DMS153 treated with DMSO at 0.1 percent for 48 hours (cell line): ENCODE results near the gene PEMT.
A peak's percentile ranks its signal among the peaks of the same experiment; 100 is the strongest.

Source experiments
- DNase-seq: peaks from one replicate; lab custom pipeline; 2025; ENCODE audit not compliant: unreplicated experiment; lab: John Stamatoyannopoulos, UW

Gene PEMT

DNA sequence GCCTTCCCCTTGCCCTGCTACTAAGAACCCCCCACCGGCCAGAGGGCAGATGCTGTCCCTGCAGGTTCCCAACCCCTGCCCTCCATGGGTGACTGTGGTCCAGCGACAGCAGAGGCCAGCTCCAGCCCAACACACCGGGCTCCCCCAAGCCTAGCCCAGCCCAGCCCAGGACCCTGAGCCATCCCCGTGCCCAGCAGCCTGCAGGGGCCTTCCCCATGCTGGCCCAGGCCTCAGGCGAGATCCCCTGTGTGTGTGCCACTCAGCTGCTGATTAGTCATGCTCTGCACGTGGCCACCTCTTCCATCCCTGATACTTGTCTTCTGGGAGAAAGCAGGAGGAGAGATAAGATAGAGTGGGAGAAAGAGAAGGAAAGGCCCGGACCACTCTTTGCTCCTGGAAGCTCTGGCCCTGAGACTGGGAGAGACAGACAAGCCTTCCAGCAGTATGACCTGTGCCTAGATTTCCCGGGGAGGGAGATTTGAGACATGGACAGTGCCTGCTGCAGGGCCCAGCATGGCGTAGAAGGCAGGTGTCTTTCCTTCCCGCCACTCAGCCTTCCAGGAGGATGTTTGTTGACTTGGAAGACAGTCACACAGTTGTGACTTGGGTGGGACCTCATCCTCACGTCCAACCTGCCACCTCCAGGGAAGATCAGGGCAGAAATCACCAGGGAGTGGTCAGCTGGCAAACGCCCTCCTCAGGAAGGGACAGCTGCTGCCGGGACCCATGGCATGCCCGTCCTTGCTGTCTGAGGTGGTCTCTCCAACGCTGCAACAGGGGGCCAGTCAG lies 54.0 kb downstream of the PEMT start:
- DNase-seq = no peak

DNA sequence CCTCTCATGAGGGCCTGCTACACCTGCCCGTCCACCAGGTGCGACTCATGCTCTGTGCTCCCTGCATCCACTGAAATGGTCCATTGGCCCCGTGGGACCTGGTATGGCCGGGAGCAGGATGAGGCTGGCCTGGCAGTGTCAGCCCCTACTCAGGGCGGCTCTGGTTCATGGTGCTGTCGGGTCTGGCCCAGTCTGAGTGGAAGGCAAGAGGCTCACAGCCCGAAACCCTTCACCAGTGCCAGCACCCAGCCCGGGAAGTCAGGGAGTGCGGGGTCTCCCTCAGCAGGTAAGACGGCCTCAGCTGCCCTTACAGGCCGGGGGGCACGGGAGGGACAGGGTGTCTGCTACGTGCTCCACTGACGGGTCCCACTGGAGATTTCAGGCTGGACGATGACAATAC lies 54.8 kb downstream of the PEMT start:
- no peak for DNase-seq

DNA sequence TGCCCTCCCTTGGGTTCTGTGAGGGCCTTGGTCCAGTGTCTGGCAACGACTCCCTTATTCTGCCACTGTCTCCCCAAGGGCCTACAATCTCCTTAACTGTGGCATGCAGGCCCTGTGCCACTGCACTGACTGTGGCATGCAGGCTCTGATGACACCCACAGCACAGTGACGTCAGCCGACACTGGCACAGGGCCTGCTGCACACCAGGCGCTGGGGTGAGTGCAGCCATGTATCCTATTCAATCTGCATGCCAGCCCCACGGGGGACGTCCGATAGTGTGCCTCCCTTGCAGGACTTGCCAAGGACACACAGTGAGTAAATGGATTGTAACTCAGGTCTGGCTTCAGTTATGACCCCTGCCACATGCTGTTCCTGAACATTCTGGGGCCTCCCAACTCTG lies 55.6 kb downstream of the PEMT start:
- DNase-seq = no peak

DNA sequence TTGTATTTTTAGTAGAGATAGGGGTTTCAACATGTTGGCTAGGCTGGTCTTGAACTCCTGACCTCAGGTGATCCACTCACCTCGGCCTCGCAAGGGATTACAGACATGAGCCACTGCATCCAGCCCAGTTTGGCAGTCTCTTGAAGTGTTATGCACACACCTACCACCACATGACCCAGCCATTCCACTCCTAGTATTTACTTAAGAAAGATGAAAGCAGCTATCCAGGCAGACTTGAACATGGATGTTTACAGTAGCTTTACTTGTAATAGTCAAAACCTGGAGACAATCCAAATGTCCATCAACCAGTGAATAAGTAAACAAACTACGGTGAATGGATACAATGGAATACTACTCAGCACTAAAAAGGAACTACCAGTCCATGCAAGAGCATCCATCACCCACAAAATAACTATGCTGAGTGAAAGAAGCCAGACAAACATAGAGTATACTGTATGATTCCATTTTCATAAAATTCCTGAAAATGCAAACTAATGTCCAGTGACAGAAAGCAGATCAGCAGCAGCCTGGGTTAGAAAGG lies 57.5 kb downstream of the PEMT start:
- peak; percentile 38 for DNase-seq

DNA sequence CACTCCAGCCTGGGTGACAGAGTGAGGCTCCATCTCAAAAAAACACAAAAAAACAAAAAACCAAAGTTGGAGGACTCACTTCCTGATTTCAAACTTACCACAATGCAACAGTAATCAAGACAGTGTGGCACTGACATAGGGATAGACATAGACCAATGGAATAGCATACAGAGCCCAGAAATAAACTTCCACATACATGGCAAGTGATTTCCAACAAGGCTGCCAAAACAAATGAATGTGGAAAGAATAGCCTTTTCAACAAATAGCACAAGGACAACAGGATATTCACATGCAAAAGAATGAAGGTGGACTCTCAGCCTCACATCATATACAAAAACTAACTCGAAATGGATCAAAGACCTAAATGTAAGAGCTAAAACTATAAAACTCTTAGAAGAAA lies 58.5 kb downstream of the PEMT start:
- DNase-seq = no peak

DNA sequence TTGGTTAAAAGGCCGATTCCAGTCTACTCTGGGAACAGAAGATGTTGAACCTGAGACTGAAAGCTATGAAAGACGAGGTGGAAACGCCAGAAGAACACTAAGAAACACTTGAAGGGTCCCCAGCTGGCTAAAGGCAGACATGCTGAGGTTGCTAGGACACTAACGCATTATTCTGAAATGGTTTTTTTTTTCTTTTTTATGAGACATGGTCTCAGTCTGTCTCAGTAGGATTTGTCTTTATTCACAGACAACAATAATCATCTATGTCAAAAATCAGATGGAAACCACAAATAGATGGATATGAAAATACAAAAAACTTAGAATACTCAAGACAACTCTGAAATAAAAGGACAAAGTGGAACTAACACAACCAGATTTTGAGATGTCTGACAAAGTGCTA lies 60.4 kb downstream of the PEMT start:
- DNase-seq = no peak

DNA sequence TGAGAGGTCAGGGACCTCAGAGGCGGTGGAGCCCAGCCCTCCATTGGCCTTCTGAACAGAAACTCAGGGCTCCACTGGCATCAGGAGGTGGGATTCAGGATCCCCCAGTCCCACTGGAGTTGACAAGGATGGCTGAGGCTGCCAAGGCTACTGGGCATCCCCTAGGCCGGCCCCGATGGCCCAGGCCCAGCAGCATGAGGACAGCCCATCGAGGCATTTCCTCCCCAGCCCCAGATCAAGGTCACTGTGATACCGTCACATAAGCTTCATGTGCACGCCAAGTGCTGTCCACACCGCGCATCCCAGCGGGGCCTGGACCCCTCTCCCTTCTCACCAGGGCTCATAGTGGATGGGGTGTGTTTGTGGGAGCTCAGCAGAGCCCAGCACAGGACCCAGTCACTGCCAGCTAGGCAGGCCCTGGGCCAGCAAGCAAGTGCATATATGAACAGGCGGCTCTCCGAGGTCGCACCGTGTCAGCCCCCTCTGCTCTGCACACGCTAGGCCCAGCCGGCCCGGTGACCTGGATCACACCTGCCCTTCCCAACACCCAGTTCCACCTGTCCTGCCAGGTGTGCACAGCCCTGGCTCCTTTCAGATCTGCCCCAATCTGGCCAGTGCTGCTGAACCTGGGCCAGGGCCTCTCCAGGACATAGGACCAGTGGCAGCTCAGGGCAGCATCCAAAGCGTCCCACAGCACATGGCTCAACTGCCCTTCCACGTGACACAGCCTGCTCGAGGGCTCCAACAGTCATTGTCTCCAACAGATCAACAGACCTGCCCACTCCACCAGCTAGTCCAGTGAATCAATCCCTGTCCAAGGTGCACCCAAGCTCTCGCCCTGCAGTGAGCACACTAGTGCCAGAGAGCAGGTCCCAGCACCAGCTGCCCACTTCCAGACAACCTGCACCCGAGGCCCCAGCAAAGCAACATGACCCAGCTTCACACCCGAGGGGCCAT lies 62.5 kb downstream of the PEMT start:
- DNase-seq = no peak

DNA sequence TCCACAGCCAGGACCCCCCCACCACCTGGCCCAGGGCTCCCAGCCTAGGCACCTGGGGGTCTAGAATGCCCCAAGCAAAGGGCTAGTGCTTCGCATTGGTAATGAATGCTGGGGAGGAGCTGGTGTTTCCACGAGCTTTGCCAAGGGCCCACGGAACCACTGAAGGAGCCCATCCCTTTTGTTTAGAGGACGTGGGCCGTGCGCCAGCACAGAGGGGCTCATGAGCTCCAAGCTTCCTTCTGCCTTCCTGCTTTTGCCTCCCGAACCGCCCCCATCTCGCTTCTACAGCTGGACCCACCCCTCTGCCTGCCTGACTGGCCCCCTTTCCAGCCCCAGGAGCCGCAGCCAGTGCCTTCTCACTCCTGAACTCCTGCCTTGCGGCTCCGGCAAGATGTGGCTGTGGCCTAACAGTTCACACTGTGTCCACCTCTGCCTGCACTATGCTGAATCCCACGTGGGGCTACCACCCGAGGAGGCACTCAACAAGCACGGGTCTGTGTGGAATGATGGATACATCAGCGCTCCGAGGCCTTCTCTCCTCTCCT lies 63.5 kb downstream of the PEMT start:
- DNase-seq = no peak

DNA sequence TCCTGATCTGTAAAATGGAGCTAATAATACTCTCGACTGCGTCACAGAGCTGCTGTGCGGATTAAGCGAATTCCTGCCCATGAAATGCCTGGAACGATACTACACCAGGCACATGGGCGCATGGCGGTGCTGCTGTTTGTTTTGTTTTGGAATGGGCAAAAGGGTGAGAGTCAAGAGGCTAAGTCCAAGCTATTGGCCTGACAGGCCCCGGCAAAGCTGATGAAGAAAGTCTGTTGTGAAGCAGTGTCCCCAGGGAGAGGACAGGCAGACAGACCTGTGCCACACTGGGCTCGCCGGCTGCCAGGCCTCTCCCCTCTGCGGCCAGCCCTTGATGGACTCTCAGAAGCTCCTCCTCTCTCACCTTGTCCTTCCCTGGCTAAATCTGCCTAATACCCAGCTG lies 64.0 kb downstream of the PEMT start:
- DNase-seq = no peak

DNA sequence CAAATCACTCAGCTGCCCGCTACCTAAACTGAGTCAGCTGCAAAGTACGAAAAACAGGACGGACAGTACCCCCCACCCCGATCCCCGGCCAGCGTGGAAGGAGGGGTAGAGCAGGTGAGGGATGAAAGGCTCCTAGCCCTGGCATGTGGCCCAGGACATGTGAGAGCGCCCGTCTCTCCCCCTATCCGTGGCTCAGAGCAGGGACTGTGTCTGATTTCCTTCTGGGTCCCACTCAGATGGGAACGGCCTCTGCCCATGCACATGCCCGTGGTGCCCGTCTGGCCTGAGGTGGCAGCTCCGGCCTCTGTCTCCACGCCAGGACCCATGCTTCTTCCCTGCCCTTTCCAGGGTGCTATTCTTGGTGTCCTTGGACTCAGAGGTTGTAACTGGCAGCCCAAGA lies 65.1 kb downstream of the PEMT start:
- DNase-seq = no peak

DNA sequence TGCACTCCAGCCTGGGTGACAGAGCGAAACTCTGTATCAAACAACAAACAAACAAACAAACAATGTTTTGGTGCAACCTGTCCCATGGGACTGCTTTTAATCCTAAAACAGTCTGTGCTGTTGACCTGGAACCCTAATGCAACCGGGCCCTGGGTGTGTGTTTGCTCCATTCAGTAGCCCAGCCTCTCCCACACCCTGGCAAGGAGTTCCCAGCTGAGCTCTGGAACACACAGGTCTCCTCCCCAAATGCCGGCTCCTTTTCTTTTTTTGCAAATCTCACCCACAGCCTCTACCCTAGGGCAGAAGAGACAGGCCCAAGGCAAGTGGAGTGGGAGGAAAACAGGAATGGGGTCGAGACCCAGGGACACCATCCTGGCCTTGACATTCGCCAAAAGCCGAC lies 65.6 kb downstream of the PEMT start:
- DNase-seq = no peak

DNA sequence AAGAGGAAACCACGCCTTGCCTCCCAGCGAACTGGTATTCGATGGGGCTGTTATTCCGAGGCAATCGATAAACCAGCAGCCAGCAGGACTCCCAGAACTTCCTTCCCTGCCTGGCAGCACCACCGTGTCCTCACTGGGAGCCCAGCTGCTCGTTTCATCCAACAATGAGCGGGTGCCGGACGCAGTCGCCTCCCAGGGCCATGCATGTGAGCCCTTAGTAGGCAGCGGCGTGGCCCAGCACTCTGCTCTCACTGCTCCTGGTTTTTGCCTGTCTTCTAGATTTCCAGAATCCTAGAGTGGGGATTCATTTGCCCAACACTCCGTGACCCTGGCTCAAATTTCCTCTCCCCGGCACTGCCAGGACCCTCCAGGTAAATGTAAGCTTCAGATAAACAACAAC lies 66.2 kb downstream of the PEMT start:
- DNase-seq = no peak

DNA sequence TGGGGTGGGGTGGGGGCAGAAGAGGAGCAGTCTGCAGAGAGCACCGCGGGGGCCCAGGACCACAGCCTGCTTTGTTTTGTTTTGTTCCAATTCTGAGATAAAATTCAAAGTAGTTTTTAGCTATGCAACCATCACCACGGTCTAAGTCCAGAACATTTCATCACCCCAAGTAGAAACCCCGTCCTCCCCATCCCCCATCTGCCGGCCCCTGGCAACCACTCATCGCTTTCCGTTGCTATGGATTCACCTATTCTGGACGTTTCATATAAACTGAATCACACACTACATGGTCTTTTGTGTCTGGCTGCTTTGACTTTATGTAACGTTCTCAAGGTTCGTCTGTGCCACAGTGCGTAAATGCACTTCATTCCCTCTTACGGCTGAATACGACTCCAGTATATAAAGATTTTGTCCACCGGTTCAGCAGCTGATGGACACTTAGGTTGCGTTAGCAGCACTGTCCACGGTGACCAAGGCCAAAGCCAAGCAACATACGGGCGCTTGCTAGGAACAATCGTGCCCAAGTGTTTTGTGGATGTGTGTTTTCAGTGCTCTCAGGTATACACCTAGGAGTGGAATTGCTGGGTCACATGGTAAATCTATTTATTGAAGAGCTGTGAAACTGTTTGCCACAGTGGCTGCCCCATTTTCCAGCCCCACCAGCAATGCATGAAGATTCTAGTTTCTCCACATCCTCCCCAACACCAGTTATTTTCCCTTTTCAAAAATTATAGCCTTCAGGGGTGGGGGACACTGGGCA lies 67.6 kb downstream of the PEMT start:
- DNase-seq = no peak

DNA sequence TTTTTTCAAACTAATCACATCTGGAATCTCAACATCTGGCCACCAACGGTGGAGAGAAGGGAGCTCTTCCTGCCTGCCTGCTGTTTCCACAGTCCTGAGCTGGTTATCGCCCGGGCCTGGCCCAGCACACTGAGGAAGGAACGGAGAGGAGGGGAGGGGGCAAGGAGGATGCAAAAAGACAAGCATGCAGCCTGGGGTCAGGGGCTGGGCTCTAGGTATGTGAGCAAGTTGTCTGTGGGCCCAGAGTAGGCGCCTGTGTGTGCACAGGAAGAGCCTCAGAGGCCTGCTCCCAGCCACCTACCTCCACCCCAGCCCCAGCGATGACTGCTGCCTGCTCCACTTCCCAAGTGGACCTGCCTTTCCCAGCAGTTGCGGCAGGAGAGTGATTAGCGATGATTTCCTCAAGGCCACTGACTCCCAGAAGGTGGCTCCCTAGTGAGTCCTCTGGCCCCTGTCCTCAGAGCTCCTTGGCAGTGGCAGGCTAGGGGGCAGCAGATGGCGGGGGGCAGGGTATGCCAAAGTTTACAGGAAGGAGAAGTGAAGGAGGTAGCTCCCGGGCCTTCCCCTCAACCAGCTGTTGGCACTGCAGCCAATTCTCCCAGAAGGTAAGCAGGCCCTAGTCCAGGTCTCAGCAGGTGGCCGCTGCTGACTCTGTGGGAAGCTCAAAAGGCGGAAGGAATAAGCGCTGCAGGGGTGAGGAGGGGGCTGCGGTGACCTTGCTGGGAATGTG lies 68.3 kb downstream of the PEMT start:
- DNase-seq = no peak

DNA sequence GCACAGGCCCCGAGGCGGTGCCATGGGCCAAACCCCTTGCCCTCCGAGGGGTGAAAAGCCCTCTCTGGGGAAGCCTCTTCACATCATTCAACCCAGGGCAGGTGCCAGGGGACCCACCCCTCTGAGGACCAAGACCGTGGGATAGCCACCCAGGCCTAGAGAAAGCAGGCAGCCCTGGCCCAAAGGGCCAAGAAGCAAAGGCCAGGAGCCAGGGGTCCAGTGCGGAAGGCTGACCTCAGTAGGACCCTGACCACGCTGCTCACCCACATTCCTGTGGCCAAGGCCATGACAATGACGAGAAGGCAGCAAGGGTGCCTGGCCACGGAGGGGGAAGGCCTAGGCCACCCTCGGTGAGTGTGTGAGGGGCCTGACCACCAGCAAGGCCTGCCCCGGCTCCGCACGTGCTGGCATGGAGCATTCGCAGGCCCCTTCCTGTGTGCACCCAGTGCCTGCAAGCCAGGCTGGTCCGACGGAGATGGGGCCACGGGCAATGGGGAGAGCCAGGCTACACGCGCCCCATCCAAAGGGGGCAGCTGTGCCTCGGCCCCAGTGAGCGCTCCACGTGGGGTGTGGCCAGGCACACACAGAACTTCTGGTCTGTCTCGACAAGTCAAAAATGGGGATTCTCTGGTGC lies 70.8 kb downstream of the PEMT start:
- no peak for DNase-seq

DNA sequence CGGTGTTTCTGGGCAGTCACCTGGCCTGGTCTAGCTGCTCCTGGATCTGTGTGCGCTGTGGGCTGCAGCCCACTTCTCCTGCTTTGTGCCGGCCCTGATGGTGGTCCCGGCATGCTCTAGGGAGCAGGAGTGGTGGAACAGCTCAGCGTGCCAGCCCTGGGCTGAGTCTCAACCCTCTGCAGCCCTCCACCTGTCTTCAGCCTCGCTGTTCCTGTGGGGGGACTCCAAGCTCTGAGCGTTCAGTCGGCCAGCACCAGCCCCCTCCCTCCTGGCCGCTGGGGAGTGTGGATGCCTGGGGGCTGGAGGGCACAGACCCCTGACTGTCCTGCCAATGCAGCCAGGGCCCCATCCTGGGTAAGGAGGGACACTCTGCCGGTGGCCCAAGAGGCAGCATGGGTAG lies 71.6 kb downstream of the PEMT start:
- DNase-seq = no peak

DNA sequence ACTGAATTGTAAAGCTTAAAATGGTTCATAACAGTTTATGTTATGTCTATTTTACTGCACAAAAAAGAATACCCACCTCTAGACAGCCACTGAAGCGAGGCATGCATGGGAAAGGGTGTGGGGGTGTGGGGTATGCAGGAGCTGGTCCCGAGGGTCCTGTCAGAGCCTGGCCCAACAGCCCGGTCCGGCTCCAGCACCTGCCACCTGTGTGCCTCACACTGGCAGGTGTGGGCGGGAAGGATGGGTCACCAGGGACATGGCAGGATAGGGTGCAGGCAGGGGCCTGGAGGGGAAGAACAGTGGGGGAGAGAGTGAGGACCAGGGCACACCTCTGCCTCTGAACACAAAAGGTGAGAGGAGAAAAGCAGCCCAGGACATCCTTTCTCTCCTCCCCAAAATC lies 72.6 kb downstream of the PEMT start:
- no peak for DNase-seq

DNA sequence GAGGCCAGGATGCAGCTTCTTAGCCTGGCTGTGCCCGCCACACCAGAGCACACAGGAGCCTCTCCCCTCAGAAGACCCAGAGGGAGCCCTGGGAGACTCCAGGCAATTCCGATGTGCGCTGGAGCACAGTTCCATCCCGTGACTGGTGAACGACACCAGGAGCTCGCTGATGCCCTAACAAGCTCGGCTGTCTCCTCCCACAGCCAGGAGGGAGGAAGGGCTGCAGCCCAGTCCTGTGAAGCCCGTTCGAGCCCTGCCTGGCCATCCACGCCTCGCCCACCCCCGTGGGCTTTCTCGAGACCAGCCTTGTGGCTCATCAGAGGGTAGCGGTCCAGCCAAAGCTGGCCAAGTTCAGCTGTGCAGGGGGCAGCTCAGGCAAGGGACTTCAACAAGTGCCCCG lies 73.5 kb downstream of the PEMT start:
- no peak for DNase-seq

DNA sequence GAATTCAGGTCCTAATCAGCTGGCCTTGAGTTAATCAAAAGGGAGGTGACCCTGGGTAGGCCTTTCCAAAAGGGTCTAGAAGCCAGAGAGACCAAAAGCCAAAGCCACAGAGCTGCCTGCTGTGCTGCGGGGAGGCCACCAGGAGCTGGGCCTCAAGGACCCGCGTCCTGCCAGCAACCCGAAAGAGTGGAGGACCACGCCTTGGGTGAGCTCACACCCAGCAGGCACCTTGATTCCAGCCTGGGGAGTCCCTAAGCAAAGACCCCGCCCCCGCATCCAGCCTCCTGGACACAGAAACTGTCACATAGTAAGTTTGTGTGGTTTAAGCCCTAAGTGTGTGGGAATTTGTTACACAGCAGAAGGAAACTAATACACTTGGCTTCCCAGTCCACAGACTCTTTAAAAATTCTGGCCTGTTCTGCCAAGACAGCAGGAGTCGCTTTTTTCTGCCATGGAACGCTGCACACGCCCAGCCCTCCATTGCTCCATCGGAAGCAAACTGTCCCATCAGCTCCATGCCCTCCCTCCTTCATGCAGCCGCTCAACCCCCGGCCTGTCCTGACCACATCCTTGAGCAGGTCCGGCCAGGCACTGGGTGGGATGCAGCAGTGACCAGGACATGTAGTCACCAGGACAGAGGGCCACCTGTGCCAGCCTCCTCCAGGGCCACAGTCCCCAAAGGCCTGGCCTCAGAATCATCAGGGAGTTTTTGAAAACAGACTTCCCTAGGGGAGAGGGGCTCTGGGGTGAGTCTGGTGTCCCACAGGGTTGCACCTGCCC lies 74.4 kb downstream of the PEMT start:
- DNase-seq = no peak
